Panc1 (cell line): ENCODE data around the gene TBXAS1. TPM values are rescaled to one million over a fixed set of nuclear protein-coding genes. Genes with fewer than 3 reads are reported as not detected.

Experiments used
- ATAC-seq: fragments of 200-7000 bp; cut with Tn5 transposase; 2 replicates; pipeline ENCODE4 v1.9.1; 2020; ENCODE audit warnings: mild to moderate bottlenecking, moderate library complexity
- BruUV-seq: library from RNA; stranded (reverse); fragments of 400-500 nt; replicated peaks from 2 replicates; lab custom pipeline; 2021; lab: Mats Ljungman, UMichigan
- CTCF ChIA-PET: fragments of 300-600 bp; sonication (Branson Sonifier 250); formaldehyde crosslinking; loops from one replicate; lab custom pipeline; 2022; ENCODE audit warnings: antibody characterized with exemption; lab: Charles Lee
- POLR2A ChIA-PET: fragments of 300-600 bp; sonication (Branson Sonifier 250); formaldehyde crosslinking; loops from one replicate; lab custom pipeline; 2022; ENCODE audit warnings: antibody characterized with exemption; lab: Charles Lee
- DNase-seq: peaks from one replicate; pipeline ENCODE4 v3.0.0-alpha.2; 2010; ENCODE audit warnings: low read depth, low spot score
- H3K27ac ChIP-seq: 2 replicates; pipeline ENCODE4 v1.5.1; 2011; ENCODE audit warnings: mild to moderate bottlenecking, low read length, inconsistent platforms
- H3K27me3 ChIP-seq: fragments of 200-500 bp; sonication (Bioruptor generic); 2 replicates; pipeline ENCODE4 v1.6.0; 2014; ENCODE audit warnings: low read length, inconsistent platforms; ENCODE audit not compliant: control insufficient read depth, insufficient read depth
- H3K36me3 ChIP-seq: fragments of 200-500 bp; sonication (Bioruptor generic); 2 replicates; pipeline ENCODE4 v1.5.1; 2014; ENCODE audit warnings: inconsistent platforms, mild to moderate bottlenecking, low read length, moderate library complexity; ENCODE audit not compliant: control insufficient read depth, insufficient read depth
- H3K4me1 ChIP-seq: 2 replicates; pipeline ENCODE4 v1.5.1; 2011; ENCODE audit warnings: inconsistent platforms, mild to moderate bottlenecking, low read length, moderate library complexity; ENCODE audit not compliant: control insufficient read depth, insufficient read depth
- H3K4me3 ChIP-seq, 2 experiments: 2 replicates each; pipeline ENCODE4 v1.5.1; 2011 to 2012; ENCODE audit warnings: low read depth in 2 of 2, low read length in 2 of 2, mild to moderate bottlenecking in 2 of 2, inconsistent platforms in 1 of 2, moderate library complexity in 1 of 2
- H3K9me3 ChIP-seq: fragments of 200-500 bp; sonication (Bioruptor generic); 2 replicates; pipeline ENCODE4 v1.5.1; 2014; ENCODE audit warnings: low read depth, mild to moderate bottlenecking, inconsistent platforms, low read length, moderate library complexity; ENCODE audit not compliant: control insufficient read depth, insufficient read depth
- POLR2AphosphoS5 ChIP-seq: IDR thresholded peaks from 2 replicates; pipeline ENCODE4 v1.6.1; 2012; ENCODE audit warnings: mild to moderate bottlenecking, low read depth, low read length, moderate library complexity
- SIN3A ChIP-seq: IDR thresholded peaks from 2 replicates; pipeline ENCODE4 v1.6.1; 2012; ENCODE audit warnings: low read depth, mild to moderate bottlenecking, low read length, moderate library complexity, borderline replicate concordance; ENCODE audit not compliant: insufficient read depth
- TCF7L2 ChIP-seq: IDR thresholded peaks from 2 replicates; pipeline ENCODE4 v1.6.1; 2011; ENCODE audit warnings: mild to moderate bottlenecking, low read depth, low read length, inconsistent platforms
- in situ Hi-C: cut with HindIII; loops from 2 replicates; pipeline ENCODE4 v1.10.0; 2016; ENCODE audit warnings: low sequenced_read_pairs, low pct_unique_long_range_greater_than_20kb
- intact Hi-C: fragments of 100-400 bp; cut with micrococcal nuclease; formaldehyde crosslinking; loops from one replicate; pipeline ENCODE4 v1.10.0; 2022; ENCODE audit not compliant: unreplicated experiment
- total RNA-seq: library from RNA; stranded (reverse); gene quantifications from one replicate; pipeline ENCODE4 v1.2.1, GENCODE V29; 2021; ENCODE audit not compliant: unreplicated experiment
- TF ChIP-seq, protein P1 (sequence below), 2 experiments: IDR thresholded peaks; 2 replicates each; pipeline ENCODE4 v1.6.1; 2011 to 2012; ENCODE audit warnings: low read depth in 2 of 2, control low read depth in 1 of 2, low read length in 1 of 2, mild to moderate bottlenecking in 1 of 2, moderate library complexity in 1 of 2; ENCODE audit not compliant: insufficient read depth in 1 of 2
- TF ChIP-seq, protein P2 (sequence below): fragments of 450-650 bp; IDR thresholded peaks from 2 replicates; pipeline ENCODE4 v1.5.1; 2017; ENCODE audit warnings: mild to moderate bottlenecking

The TBXAS1 gene
- total RNA-seq, 1 experiment from 2014 or later = 4.4 TPM

DNA sequence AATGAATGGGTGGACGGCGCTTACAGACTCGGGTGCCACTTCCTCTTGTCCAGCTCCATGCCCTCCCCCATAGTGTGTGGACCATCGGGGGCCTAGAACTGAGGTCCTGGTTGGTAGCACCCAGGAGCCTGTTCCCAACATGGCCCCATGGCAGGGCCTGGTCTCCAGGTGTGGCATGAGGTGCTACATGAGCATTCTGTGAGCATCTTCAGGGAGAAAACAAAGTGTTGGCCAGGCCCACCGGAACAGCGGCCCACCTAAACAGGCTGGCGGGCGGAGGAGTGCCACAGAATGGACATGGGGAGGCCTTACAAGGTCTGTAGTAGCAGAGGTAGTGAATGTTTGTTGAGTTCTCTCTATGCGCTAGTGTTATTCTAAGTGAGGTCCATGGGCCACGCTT, 156.7 kb downstream of the TBXAS1 start:
- Histone ChIP-seq H3K4me3 (no peak overlapping the region), H3K4me1 (no peaks in the 10 kb centered on the region), H3K27ac (no peak overlapping the region), H3K27me3 (peaks cover 4% of the 10 kb centered on the region; the same call in 1 of the 2 replicates), H3K36me3 (no peaks in the 10 kb centered on the region), H3K9me3 (no peaks in the 10 kb centered on the region)
- intact Hi-C loops (no loop called here), in situ Hi-C loops (no loop called here)
- ChIA-PET POLR2A (no interaction called here), CTCF (no interaction called here)
- no TSS peak for BruUV-seq
- DNase-seq = no peak
- TF ChIP-seq TCF7L2 (no peak), SIN3A (no peak), POLR2AphosphoS5 (no peak)
- TF ChIP-seq, protein P1, sequence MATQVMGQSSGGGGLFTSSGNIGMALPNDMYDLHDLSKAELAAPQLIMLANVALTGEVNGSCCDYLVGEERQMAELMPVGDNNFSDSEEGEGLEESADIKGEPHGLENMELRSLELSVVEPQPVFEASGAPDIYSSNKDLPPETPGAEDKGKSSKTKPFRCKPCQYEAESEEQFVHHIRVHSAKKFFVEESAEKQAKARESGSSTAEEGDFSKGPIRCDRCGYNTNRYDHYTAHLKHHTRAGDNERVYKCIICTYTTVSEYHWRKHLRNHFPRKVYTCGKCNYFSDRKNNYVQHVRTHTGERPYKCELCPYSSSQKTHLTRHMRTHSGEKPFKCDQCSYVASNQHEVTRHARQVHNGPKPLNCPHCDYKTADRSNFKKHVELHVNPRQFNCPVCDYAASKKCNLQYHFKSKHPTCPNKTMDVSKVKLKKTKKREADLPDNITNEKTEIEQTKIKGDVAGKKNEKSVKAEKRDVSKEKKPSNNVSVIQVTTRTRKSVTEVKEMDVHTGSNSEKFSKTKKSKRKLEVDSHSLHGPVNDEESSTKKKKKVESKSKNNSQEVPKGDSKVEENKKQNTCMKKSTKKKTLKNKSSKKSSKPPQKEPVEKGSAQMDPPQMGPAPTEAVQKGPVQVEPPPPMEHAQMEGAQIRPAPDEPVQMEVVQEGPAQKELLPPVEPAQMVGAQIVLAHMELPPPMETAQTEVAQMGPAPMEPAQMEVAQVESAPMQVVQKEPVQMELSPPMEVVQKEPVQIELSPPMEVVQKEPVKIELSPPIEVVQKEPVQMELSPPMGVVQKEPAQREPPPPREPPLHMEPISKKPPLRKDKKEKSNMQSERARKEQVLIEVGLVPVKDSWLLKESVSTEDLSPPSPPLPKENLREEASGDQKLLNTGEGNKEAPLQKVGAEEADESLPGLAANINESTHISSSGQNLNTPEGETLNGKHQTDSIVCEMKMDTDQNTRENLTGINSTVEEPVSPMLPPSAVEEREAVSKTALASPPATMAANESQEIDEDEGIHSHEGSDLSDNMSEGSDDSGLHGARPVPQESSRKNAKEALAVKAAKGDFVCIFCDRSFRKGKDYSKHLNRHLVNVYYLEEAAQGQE (IDR thresholded peaks at IDR 0.05; ENCODE audit: insufficient read depth in 1 of 2, low read depth in 2 of 2, low read length in 1 of 2) = no peak
- TF ChIP-seq, protein P2, sequence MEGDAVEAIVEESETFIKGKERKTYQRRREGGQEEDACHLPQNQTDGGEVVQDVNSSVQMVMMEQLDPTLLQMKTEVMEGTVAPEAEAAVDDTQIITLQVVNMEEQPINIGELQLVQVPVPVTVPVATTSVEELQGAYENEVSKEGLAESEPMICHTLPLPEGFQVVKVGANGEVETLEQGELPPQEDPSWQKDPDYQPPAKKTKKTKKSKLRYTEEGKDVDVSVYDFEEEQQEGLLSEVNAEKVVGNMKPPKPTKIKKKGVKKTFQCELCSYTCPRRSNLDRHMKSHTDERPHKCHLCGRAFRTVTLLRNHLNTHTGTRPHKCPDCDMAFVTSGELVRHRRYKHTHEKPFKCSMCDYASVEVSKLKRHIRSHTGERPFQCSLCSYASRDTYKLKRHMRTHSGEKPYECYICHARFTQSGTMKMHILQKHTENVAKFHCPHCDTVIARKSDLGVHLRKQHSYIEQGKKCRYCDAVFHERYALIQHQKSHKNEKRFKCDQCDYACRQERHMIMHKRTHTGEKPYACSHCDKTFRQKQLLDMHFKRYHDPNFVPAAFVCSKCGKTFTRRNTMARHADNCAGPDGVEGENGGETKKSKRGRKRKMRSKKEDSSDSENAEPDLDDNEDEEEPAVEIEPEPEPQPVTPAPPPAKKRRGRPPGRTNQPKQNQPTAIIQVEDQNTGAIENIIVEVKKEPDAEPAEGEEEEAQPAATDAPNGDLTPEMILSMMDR = no peak
- no peak for ATAC-seq

DNA sequence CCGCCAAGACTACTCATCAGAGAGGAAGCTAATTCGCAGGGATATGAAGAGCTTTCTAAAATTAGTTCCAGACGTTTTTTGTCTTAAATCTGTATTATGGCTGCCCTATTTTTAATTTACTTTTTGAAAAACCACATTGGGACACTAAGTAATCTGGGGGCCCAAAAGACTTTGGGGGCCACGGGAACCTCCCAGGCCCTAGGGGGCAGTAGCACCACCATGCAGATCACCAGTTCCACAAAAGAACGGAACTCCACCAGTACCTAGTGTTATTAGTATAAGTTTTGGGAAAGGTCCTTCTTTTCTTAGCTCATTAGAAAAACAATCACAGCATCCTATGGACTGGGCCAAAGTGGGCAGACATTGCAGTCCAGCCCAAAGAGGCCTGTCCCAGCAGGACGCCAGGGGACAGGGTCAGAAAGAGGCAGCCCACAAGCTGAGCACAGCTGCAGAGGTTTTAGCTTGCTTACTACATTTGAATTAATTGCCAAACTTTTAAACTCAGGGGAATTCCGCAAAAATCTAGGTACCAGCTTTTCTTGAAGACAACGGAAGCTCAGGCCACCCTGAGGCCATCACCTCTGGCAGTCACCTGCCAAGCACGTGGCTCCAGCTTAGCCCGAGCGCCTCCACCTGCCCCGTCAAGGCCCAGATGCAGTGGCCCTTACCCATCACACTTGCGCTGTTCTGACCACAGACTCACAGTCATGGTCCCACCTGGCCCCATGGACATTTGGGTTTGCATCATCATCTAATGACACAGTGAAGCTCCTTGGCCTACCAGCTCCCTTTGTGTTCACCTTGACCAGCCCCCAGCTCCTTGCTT, 158.8 kb downstream of the TBXAS1 start:
- no peaks in the 10 kb centered on the region for H3K36me3 ChIP-seq
- H3K4me1 ChIP-seq = no peaks in the 10 kb centered on the region
- TF ChIP-seq SIN3A (no peak), POLR2AphosphoS5 (no peak)
- TF ChIP-seq, protein P2 = no peak
- DNase-seq (no peak), ATAC-seq (no peak)
- H3K9me3 ChIP-seq = no peaks in the 10 kb centered on the region
- POLR2A ChIA-PET = no interaction called here
- intact Hi-C loops (no loop called here), in situ Hi-C loops (no loop called here)
- no TSS peak for BruUV-seq
- no peak overlapping the region for H3K4me3 ChIP-seq
- CTCF ChIA-PET = interaction anchor here (0.6 kb wide), 2 partner anchors 18 to 341 kb away, joined by 8 to 11 read pairs; no protein-coding TSS in a partner anchor
- no peak overlapping the region for H3K27ac ChIP-seq
- peaks cover 3% of the 10 kb centered on the region; the same call in 1 of the 2 replicates for H3K27me3 ChIP-seq
